Activated naive CD4-positive, alpha-beta T cell treated with anti-CD3 and anti-CD28 coated beads, Interleukin-2, amount 10 ng/mL, durations not matched to agents 7 days and 5 days (primary cell): Measurements from ENCODE around the gene RP9.

ENCODE experiments used
- CTCF ChIA-PET: fragments of 350-600 bp; sonication (Branson Sonifier 250); formaldehyde crosslinking; loops from one replicate; lab custom pipeline; 2021; ENCODE audit warnings: antibody characterized with exemption; lab: Charles Lee
- DNase-seq: peaks from one replicate; pipeline ENCODE4 v3.0.0-alpha.2; 2020
- H3K27ac Mint-ChIP-seq: one replicate; pipeline ENCODE4 v1.8.0; 2021; ENCODE audit warnings: mild to moderate bottlenecking, moderate library complexity, mixed read lengths
- H3K27me3 Mint-ChIP-seq: one replicate; pipeline ENCODE4 v1.8.0; 2021; ENCODE audit warnings: mild to moderate bottlenecking, mixed read lengths
- H3K36me3 Mint-ChIP-seq: one replicate; pipeline ENCODE4 v1.8.0; 2021; ENCODE audit warnings: mixed read lengths
- H3K4me1 Mint-ChIP-seq: one replicate; pipeline ENCODE4 v1.8.0; 2021; ENCODE audit warnings: mixed read lengths
- H3K4me3 Mint-ChIP-seq: one replicate; pipeline ENCODE4 v1.8.0; 2021; ENCODE audit warnings: mild to moderate bottlenecking, moderate library complexity, mixed read lengths
- H3K9me3 Mint-ChIP-seq: one replicate; pipeline ENCODE4 v1.8.0; 2021; ENCODE audit warnings: mixed read lengths

Gene RP9

DNA sequence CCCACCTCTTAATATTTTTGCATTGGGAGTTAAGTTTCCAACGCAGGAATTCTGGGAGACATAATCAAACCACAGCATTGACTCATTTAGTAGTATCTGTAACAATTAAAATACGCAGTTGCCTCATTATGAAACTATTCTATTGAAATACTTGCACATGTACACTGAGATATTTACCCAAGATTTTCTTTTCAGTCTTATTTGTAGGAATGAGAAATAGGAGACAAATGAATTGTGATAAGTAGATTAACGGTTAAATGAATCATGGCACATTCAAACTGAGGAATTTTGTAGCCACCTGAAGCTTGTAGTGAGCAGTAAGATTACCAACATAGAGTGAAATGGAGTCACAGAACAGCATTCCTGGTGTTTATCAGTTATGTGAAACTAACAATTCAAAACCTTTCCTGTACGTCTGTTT lies 18.1 kb downstream of the RP9 start:
- Mint-ChIP-seq H3K27me3 (no peaks in the 10 kb centered on the region), H3K4me3 (no peak overlapping the region), H3K9me3 (no peaks in the 10 kb centered on the region), H3K4me1 (no peaks in the 10 kb centered on the region), H3K36me3 (peaks cover 25% of the 10 kb centered on the region), H3K27ac (no peak overlapping the region)
- DNase-seq = no peak
- CTCF ChIA-PET = no interaction called here

DNA sequence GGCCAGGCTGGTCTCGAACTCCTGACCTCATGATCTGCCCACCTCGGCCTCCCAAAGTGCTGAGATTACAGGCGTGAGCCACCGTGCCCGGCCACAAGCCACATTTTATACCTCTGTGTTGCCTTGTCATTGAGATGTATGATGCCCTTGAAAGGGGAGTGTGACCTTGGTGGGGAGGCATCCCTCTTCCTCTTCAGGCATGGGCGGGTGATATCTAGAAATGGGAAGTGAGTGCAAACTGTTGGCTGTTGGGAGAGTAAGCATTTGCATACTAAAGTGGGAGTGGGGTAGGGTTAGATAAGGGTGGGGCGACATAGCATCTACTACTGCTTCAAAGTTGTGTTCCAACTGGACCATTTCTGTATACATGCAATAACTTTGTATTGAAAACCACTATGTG lies 20.1 kb downstream of the RP9 start:
- H3K9me3 Mint-ChIP-seq = no peaks in the 10 kb centered on the region
- CTCF ChIA-PET = no interaction called here
- H3K27ac Mint-ChIP-seq = no peak overlapping the region
- no peaks in the 10 kb centered on the region for H3K4me1 Mint-ChIP-seq
- peaks cover 11% of the 10 kb centered on the region for H3K36me3 Mint-ChIP-seq
- DNase-seq = no peak
- H3K27me3 Mint-ChIP-seq = no peaks in the 10 kb centered on the region
- H3K4me3 Mint-ChIP-seq = no peak overlapping the region

DNA sequence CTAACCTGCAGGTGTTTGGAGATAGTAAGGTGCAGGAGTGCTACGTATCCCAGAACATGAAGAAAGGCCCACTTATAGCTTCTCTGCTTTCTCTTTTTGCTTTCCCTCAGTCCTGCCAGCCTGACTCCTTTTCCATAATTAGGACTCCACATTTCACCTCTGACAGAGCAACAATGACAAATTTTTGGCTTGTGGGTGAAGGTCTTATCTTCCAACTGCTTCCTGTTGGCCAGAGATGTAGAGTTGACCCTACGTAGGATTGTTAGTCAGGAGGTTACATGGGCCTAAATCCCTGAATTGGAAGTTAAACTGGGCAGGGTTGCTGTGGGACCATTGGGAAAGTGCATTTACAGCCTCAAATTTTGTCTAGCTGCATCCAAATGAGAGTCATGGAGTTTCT lies 21.3 kb downstream of the RP9 start:
- CTCF ChIA-PET = no interaction called here
- Mint-ChIP-seq H3K9me3 (no peaks in the 10 kb centered on the region), H3K36me3 (peaks cover 3% of the 10 kb centered on the region), H3K4me3 (no peak overlapping the region), H3K27me3 (peaks cover 8% of the 10 kb centered on the region), H3K4me1 (no peaks in the 10 kb centered on the region), H3K27ac (no peak overlapping the region)
- DNase-seq = no peak

DNA sequence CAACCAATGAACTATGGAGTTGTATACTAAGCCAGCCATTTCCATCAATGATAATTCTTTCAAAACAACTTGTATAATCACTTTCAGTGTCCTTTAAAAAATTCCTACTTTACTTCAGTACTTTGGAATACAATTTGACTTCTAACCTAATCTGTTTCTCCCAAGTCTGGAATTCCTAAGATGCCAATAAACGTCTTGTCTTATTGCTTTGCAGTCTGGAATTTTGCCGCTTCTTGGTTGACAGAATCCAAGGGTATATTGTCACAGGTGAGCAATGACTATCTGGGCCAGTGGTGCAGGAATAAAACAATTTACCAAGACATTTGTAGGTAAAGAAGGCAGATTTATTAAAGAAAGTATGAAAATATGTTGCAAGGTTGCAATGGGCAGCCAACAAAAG lies 21.8 kb downstream of the RP9 start:
- Mint-ChIP-seq H3K27ac (no peak overlapping the region), H3K4me3 (no peak overlapping the region), H3K4me1 (no peaks in the 10 kb centered on the region), H3K36me3 (no peaks in the 10 kb centered on the region), H3K27me3 (peaks cover 8% of the 10 kb centered on the region), H3K9me3 (no peaks in the 10 kb centered on the region)
- CTCF ChIA-PET = no interaction called here
- no peak for DNase-seq

DNA sequence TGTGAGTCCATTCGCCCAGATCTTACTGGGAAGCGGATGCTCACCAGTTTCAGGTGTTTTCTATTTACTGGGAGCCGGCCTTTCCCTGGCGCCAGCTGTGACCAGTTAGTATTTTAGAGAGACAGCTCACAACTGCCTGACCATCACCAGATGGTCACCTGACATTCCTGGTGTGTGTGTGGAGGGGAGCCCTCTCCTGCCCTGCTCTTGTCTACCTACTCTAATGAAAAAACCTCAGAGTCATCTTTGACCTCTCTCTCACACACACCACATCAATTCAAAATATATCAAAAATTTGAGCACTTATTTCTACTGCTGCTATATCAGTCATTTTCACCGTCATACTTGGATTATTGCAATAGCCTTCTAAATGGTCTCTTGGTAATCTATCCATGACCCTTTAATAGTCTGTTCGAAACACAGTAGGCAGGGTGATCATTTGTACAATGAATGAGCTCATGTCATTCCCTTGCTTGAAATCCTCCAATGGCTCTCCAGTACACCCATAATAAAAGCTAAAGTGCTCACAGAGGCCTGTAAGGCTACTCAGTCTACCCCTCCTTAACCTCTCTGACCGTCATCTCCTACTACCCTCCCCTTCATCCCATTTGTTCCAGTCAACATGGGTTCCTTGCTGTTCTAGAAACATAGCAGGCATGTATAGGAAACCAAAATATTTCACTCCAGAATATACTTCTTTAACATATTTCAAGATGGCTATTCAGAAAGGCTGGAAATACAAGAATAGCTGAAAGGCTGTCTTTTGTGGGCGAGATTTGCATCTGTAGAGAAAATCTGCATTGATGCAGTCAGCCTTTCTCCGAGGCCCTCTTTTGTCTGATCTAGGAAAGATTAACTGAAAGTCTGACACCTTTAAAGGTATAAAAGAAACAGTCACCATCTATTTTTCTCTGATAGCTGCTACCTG lies 29.2 kb downstream of the RP9 start:
- H3K4me1 Mint-ChIP-seq = peaks cover 13% of the 10 kb centered on the region
- no peak overlapping the region for H3K27ac Mint-ChIP-seq
- peaks cover 14% of the 10 kb centered on the region for H3K27me3 Mint-ChIP-seq
- H3K9me3 Mint-ChIP-seq = no peaks in the 10 kb centered on the region
- no peaks in the 10 kb centered on the region for H3K36me3 Mint-ChIP-seq
- no peak for DNase-seq
- CTCF ChIA-PET = interaction anchor here (1.0 kb wide), 1 partner anchor 234 kb away, joined by 3 read pairs; no protein-coding TSS in a partner anchor
- H3K4me3 Mint-ChIP-seq = no peak overlapping the region

- Mint-ChIP-seq H3K36me3 (no peaks in the 10 kb centered on the region), H3K4me1 (peaks cover 13% of the 10 kb centered on the region)
These were observed 30.1 kb downstream of the RP9 start for GRCh38 chr7:33079096-33079495.

GRCh38 chr7:33076737-33077136 lies 32.5 kb downstream of the RP9 start:
- no peak for DNase-seq
- peaks cover 2% of the 10 kb centered on the region for H3K9me3 Mint-ChIP-seq
- no peak overlapping the region for H3K4me3 Mint-ChIP-seq
- H3K4me1 Mint-ChIP-seq = peaks cover 13% of the 10 kb centered on the region
- CTCF ChIA-PET = no interaction called here
- H3K36me3 Mint-ChIP-seq = no peaks in the 10 kb centered on the region
- no peak overlapping the region for H3K27ac Mint-ChIP-seq
- H3K27me3 Mint-ChIP-seq = peaks cover 10% of the 10 kb centered on the region

More at GRCh38 chr7:33079096-33079495, 30.1 kb downstream of the RP9 start:
- CTCF ChIA-PET = no interaction called here
- no peak overlapping the region for H3K4me3 Mint-ChIP-seq
- no peaks in the 10 kb centered on the region for H3K9me3 Mint-ChIP-seq
- H3K27ac Mint-ChIP-seq = no peak overlapping the region
- peaks cover 14% of the 10 kb centered on the region for H3K27me3 Mint-ChIP-seq
- no peak for DNase-seq

DNA sequence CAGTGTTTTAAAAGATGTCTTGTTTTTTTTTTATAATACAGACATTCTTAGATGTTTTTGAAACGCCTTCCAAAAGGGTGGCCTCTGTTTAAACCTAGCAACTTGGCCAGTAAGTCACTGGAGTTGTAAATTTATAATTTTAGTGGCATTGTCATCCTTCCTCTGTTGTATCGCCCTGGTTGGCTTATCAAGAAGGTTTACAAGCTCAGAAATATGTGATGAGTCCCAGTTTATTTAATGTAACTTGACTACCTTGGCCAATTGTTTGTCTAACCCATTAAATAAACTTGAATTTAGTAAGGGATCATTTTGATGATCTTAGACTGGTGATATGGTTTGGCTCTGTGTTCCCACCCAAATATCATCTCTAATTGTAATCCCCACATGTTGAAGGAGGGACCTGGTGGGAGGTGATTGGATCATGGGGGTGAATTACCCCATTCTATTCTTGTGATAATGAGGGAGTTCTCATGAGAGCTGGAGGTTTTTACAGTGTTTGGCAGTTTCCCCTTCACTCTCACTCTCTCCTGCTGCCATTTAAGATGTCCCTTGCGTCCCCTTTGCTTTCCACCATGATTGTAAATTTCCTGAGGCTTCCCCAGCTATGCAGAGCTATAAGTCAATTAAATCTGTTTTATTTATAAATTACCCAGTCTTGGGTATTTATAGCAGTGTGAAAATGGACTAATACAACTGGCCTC lies 33.2 kb downstream of the RP9 start:
- no peaks in the 10 kb centered on the region for H3K36me3 Mint-ChIP-seq
- no peak overlapping the region for H3K27ac Mint-ChIP-seq
- CTCF ChIA-PET = no interaction called here
- H3K4me1 Mint-ChIP-seq = peaks cover 13% of the 10 kb centered on the region
- no peak overlapping the region for H3K4me3 Mint-ChIP-seq
- DNase-seq = no peak
- H3K27me3 Mint-ChIP-seq = peaks cover 11% of the 10 kb centered on the region
- H3K9me3 Mint-ChIP-seq = peaks cover 8% of the 10 kb centered on the region

DNA sequence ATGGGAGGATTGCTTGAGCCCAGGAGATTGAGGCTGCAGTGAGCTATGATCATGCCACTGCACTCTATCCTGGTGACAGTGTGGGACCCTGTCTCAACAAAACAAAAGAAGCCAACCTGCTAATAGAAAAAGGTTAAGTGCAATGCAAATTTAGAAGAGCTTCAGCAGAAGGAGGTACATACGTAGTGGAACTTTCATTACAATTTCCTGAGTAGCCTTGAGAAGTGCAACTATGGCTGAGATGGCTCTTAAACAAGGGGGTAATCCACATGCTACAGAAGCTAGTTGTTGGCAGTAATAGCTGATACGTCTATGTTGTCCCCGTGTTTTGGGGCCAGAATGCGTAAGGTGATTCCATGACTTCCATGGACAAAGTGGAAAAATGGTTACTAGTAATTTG lies 36.0 kb downstream of the RP9 start:
- Mint-ChIP-seq H3K4me1 (peaks cover 13% of the 10 kb centered on the region), H3K9me3 (peaks cover 26% of the 10 kb centered on the region), H3K27ac (no peak overlapping the region), H3K36me3 (no peaks in the 10 kb centered on the region), H3K27me3 (peaks cover 17% of the 10 kb centered on the region), H3K4me3 (no peak overlapping the region)
- CTCF ChIA-PET = interaction anchor here (1.3 to 1.9 kb wide), 2 partner anchors 35 to 273 kb away, joined by 3 to 7 read pairs; no protein-coding TSS in a partner anchor
- no peak for DNase-seq

GRCh38 chr7:33072471-33072870 lies 36.7 kb downstream of the RP9 start:
- no peak for DNase-seq
- peaks cover 26% of the 10 kb centered on the region for H3K9me3 Mint-ChIP-seq

GRCh38 chr7:33070831-33071230 lies 38.4 kb downstream of the RP9 start:
- peaks cover 17% of the 10 kb centered on the region for H3K27me3 Mint-ChIP-seq
- CTCF ChIA-PET = no interaction called here
- H3K9me3 Mint-ChIP-seq = peaks cover 34% of the 10 kb centered on the region
- peaks cover under 1% of the 10 kb centered on the region for H3K36me3 Mint-ChIP-seq
- no peak overlapping the region for H3K27ac Mint-ChIP-seq
- H3K4me1 Mint-ChIP-seq = no peaks in the 10 kb centered on the region
- no peak for DNase-seq
- H3K4me3 Mint-ChIP-seq = no peak overlapping the region

More at GRCh38 chr7:33072471-33072870, 36.7 kb downstream of the RP9 start:
- Mint-ChIP-seq H3K4me1 (peaks cover 10% of the 10 kb centered on the region), H3K27ac (no peak overlapping the region), H3K4me3 (no peak overlapping the region), H3K36me3 (no peaks in the 10 kb centered on the region), H3K27me3 (peaks cover 20% of the 10 kb centered on the region)
- CTCF ChIA-PET = interaction anchor here (1.3 to 1.9 kb wide), 2 partner anchors 35 to 272 kb away, joined by 3 to 7 read pairs; no protein-coding TSS in a partner anchor

DNA sequence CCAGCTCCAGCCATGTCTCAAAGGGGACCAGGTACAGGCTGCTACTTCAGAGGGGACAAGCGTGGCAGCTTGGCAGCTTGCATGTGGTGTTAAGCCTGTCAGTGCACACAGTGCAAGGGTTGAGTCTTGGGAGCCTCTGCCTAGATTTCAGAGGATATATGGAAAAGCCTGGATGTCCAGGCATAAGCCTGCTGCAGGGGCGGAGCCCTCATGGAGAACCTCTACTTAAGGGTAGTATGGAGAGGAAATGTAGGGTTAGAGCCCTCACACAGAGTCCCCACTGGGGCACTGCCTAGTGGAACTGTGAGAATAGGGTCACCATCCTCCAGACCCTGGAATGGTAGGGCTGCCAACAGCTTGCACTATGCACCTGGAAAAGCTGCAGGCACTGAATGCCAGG lies 38.9 kb downstream of the RP9 start:
- CTCF ChIA-PET = no interaction called here
- Mint-ChIP-seq H3K9me3 (peaks cover 35% of the 10 kb centered on the region), H3K4me1 (no peaks in the 10 kb centered on the region), H3K4me3 (no peak overlapping the region), H3K27me3 (peaks cover 23% of the 10 kb centered on the region), H3K36me3 (peaks cover 2% of the 10 kb centered on the region), H3K27ac (no peak overlapping the region)
- DNase-seq = no peak

DNA sequence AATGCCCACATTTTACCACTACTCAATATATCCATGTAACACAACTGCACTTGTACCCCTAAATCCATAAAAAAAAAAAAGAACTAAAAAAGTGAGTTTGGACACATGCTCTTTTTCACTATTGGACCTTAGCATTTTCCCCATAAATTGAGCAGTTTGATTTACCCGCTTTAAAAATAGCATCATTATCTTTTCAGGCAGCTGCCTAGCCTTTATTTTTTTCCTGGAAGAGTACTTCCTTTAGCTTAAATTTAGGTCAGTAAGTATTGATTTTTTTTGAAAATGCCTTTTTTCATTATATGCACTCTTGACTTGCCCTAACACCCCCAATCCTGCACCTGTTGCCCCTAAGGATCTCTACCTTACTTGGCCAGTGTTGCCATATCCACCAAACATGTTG lies 41.3 kb downstream of the RP9 start:
- peaks cover 40% of the 10 kb centered on the region for H3K9me3 Mint-ChIP-seq
- CTCF ChIA-PET = no interaction called here
- H3K36me3 Mint-ChIP-seq = peaks cover 6% of the 10 kb centered on the region
- H3K4me3 Mint-ChIP-seq = no peak overlapping the region
- H3K27ac Mint-ChIP-seq = no peak overlapping the region
- peaks cover 12% of the 10 kb centered on the region for H3K4me1 Mint-ChIP-seq
- peaks cover 30% of the 10 kb centered on the region for H3K27me3 Mint-ChIP-seq
- no peak for DNase-seq

DNA sequence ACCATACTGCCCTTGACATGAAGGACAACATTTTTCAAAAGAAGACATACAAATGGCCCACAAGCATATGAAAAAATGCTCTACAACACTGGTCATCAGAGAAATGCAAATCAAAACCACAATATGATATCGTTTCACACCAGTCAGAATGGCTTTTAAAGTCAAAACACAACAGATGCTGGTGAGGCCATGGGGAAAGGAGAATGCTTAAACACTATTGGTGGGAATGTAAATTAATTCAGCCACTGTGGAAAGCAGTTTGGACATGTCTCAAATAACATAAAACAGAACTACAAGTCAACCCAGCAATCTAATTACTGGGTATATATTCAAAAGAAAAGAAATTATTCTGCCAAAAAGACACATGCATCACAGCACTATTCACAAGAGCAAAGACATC lies 42.4 kb downstream of the RP9 start:
- peaks cover 38% of the 10 kb centered on the region for H3K9me3 Mint-ChIP-seq
- peaks cover 27% of the 10 kb centered on the region for H3K27me3 Mint-ChIP-seq
- no peak for DNase-seq
- CTCF ChIA-PET = no interaction called here
- peaks cover 12% of the 10 kb centered on the region for H3K4me1 Mint-ChIP-seq
- H3K4me3 Mint-ChIP-seq = no peak overlapping the region
- H3K27ac Mint-ChIP-seq = no peak overlapping the region
- peaks cover 6% of the 10 kb centered on the region for H3K36me3 Mint-ChIP-seq
